ENCODE results near the gene GATA6.

GRCh38 chr18:22218835-22219234, 49.4 kb downstream of the GATA6 start:
- TF ChIP-seq, protein P1, sequence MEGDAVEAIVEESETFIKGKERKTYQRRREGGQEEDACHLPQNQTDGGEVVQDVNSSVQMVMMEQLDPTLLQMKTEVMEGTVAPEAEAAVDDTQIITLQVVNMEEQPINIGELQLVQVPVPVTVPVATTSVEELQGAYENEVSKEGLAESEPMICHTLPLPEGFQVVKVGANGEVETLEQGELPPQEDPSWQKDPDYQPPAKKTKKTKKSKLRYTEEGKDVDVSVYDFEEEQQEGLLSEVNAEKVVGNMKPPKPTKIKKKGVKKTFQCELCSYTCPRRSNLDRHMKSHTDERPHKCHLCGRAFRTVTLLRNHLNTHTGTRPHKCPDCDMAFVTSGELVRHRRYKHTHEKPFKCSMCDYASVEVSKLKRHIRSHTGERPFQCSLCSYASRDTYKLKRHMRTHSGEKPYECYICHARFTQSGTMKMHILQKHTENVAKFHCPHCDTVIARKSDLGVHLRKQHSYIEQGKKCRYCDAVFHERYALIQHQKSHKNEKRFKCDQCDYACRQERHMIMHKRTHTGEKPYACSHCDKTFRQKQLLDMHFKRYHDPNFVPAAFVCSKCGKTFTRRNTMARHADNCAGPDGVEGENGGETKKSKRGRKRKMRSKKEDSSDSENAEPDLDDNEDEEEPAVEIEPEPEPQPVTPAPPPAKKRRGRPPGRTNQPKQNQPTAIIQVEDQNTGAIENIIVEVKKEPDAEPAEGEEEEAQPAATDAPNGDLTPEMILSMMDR (IDR thresholded peaks at IDR 0.05; ENCODE audit: insufficient read depth, low read length, poor library complexity, severe bottlenecking): no peak
- TF ChIP-seq EZH2phosphoT487 (conservative IDR thresholded peaks at IDR 0.05; ENCODE audit: low read length): no peak
